MCF 10A (cell line): ENCODE measurements around the gene SLC34A2. TPM values are rescaled to one million over a fixed set of nuclear protein-coding genes. Genes with fewer than 3 reads are reported as not detected.

Experiments
- BruUV-seq: library from RNA; stranded (reverse); fragments of 400-500 nt; replicated peaks from 2 replicates; lab custom pipeline; 2021; lab: Mats Ljungman, UMichigan
- CTCF ChIA-PET: fragments of 300-600 bp; sonication (Branson Sonifier 250); formaldehyde crosslinking; extraction: SDS; loops from one replicate; lab custom pipeline; 2021; ENCODE audit warnings: antibody characterized with exemption, inconsistent platforms; lab: Yijun Ruan, JAX
- POLR2A ChIA-PET: fragments of 300-600, 350-650 bp; sonication (Branson Sonifier 250); formaldehyde crosslinking; extraction: SDS; loops from one replicate; lab custom pipeline; 2020; ENCODE audit warnings: antibody characterized with exemption, inconsistent platforms; lab: Yijun Ruan, JAX
- DNase-seq: peaks from one replicate; pipeline ENCODE4 v3.0.0-alpha.2; 2018; ENCODE audit not compliant: unreplicated experiment
- H3K27ac Mint-ChIP-seq: one replicate; pipeline ENCODE4 v1.8.0; 2022; ENCODE audit warnings: mild to moderate bottlenecking, low read depth, mixed read lengths; ENCODE audit not compliant: unreplicated experiment
- H3K27me3 Mint-ChIP-seq: one replicate; pipeline ENCODE4 v1.8.0; 2022; ENCODE audit warnings: mixed read lengths; ENCODE audit not compliant: insufficient read depth, unreplicated experiment
- H3K36me3 Mint-ChIP-seq: one replicate; pipeline ENCODE4 v1.8.0; 2022; ENCODE audit warnings: mild to moderate bottlenecking, moderate library complexity, mixed read lengths; ENCODE audit not compliant: insufficient read depth, unreplicated experiment
- H3K4me1 Mint-ChIP-seq: one replicate; pipeline ENCODE4 v1.8.0; 2022; ENCODE audit warnings: mixed read lengths; ENCODE audit not compliant: insufficient read depth, unreplicated experiment
- H3K4me3 Mint-ChIP-seq: one replicate; pipeline ENCODE4 v1.8.0; 2022; ENCODE audit warnings: mild to moderate bottlenecking, moderate library complexity, mixed read lengths; ENCODE audit not compliant: unreplicated experiment
- H3K9me3 Mint-ChIP-seq: one replicate; pipeline ENCODE4 v1.8.0; 2022; ENCODE audit warnings: mixed read lengths; ENCODE audit not compliant: unreplicated experiment
- intact Hi-C: fragments of 100-400 bp; cut with micrococcal nuclease; formaldehyde crosslinking; loops from 2 replicates; pipeline ENCODE4 v1.14.1; 2022
- total RNA-seq: library from RNA; stranded (reverse); gene quantifications from 2 replicates; pipeline ENCODE4 v1.2.3, GENCODE V29; 2022
- TF ChIP-seq, protein P1 (sequence below): fragments of 200-600 bp; IDR thresholded peaks from one replicate; pipeline ENCODE4 v1.8.0; 2022; ENCODE audit warnings: antibody characterized with exemption, mild to moderate bottlenecking; ENCODE audit not compliant: unreplicated experiment

The SLC34A2 gene
- total RNA-seq, 1 experiment from 2014 or later: not detected

DNA sequence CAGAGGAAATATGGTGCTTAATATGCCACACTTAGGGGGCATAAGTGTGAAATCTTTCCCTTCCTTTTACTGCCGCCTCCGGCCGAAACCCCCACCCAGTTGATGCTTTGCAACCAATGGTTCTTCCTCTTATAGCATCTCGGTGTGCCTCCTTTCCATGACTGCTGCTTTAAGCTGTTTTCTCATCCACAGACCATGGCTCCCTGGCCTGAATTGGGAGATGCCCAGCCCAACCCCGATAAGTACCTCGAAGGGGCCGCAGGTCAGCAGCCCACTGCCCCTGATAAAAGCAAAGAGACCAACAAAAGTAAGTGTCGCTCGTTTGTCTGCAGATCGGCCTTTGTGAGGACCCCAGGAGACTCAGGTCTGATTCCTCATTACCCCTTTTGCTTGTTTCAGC, 6.7 kb downstream of the SLC34A2 start:
- Mint-ChIP-seq H3K9me3 (no peaks in the 10 kb centered on the region), H3K27ac (no peak overlapping the region), H3K4me3 (no peak overlapping the region), H3K4me1 (no peaks in the 10 kb centered on the region), H3K36me3 (no peaks in the 10 kb centered on the region), H3K27me3 (no peaks in the 10 kb centered on the region)
- ChIA-PET CTCF (no interaction called here), POLR2A (no interaction called here)
- TF ChIP-seq, protein P1, sequence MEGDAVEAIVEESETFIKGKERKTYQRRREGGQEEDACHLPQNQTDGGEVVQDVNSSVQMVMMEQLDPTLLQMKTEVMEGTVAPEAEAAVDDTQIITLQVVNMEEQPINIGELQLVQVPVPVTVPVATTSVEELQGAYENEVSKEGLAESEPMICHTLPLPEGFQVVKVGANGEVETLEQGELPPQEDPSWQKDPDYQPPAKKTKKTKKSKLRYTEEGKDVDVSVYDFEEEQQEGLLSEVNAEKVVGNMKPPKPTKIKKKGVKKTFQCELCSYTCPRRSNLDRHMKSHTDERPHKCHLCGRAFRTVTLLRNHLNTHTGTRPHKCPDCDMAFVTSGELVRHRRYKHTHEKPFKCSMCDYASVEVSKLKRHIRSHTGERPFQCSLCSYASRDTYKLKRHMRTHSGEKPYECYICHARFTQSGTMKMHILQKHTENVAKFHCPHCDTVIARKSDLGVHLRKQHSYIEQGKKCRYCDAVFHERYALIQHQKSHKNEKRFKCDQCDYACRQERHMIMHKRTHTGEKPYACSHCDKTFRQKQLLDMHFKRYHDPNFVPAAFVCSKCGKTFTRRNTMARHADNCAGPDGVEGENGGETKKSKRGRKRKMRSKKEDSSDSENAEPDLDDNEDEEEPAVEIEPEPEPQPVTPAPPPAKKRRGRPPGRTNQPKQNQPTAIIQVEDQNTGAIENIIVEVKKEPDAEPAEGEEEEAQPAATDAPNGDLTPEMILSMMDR: no peak
- DNase-seq: no peak
- intact Hi-C loops: no loop called here
- no TSS peak for BruUV-seq

DNA sequence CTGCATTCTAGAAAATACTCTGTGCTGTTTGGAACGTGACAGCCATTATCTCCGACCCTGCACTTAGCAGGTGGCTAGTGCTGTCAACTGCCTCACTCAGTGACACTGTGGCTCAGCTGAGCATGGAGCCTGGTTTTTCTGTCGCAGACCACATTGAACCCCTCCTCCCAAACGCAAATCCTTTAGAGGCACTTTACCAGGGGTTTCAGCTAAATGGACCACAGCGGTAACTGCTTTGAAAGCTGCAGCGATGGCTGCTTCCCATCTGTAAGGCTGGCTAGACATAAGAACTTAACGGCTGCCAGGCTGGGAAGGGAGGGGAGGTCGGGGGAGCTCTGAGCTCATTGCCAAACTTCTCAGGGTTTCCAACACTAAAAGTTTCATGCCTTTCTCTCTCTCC, 8.1 kb downstream of the SLC34A2 start:
- intact Hi-C loops: no loop called here

DNA sequence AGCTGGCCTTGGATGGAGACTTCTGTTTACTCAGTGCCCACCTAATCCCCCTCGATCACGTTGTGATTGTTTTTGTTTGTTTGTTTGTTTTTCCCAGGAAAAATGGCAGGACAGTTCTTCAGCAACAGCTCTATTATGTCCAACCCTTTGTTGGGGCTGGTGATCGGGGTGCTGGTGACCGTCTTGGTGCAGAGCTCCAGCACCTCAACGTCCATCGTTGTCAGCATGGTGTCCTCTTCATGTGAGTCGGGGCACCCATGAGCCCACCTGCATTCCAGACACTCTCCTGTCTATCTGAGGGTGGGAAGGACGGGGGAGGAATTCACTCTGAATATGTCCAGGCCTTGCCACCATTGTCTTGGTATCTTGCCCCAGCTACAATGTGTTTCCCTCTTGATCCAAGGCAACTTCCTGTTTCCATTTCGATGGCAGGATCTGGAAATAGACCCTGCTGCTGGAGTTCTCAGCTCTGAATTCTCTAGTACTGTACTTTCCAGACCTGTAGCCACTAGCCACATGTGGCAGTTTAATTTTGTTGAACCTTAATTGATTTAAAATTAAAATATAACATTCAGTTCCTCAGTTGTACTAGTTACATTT, 10.5 kb downstream of the SLC34A2 start:
- ChIA-PET CTCF (interaction anchor here (1.1 kb wide), 1 partner anchor 35 kb away, joined by 3 read pairs; no protein-coding TSS in a partner anchor), POLR2A (no interaction called here)
- no TSS peak for BruUV-seq
- Mint-ChIP-seq H3K4me3 (no peak overlapping the region), H3K27me3 (no peaks in the 10 kb centered on the region), H3K9me3 (no peaks in the 10 kb centered on the region), H3K4me1 (no peaks in the 10 kb centered on the region), H3K36me3 (no peaks in the 10 kb centered on the region), H3K27ac (no peak overlapping the region)
- TF ChIP-seq, protein P1: no peak
- no peak for DNase-seq
- intact Hi-C loops: no loop called here

More for the DNA sequence above, 8.1 kb downstream of the SLC34A2 start:
- POLR2A ChIA-PET: interaction anchor here (0.8 kb wide), 1 partner anchor 11 kb away, joined by 3 read pairs; no protein-coding TSS in a partner anchor
- CTCF ChIA-PET: no interaction called here
- no TSS peak for BruUV-seq
- H3K27ac Mint-ChIP-seq: no peak overlapping the region
- H3K36me3 Mint-ChIP-seq: no peaks in the 10 kb centered on the region
- H3K9me3 Mint-ChIP-seq: no peaks in the 10 kb centered on the region
- no peaks in the 10 kb centered on the region for H3K27me3 Mint-ChIP-seq
- no peak for DNase-seq
- no peaks in the 10 kb centered on the region for H3K4me1 Mint-ChIP-seq
- TF ChIP-seq, protein P1: no peak
- H3K4me3 Mint-ChIP-seq: no peak overlapping the region

DNA sequence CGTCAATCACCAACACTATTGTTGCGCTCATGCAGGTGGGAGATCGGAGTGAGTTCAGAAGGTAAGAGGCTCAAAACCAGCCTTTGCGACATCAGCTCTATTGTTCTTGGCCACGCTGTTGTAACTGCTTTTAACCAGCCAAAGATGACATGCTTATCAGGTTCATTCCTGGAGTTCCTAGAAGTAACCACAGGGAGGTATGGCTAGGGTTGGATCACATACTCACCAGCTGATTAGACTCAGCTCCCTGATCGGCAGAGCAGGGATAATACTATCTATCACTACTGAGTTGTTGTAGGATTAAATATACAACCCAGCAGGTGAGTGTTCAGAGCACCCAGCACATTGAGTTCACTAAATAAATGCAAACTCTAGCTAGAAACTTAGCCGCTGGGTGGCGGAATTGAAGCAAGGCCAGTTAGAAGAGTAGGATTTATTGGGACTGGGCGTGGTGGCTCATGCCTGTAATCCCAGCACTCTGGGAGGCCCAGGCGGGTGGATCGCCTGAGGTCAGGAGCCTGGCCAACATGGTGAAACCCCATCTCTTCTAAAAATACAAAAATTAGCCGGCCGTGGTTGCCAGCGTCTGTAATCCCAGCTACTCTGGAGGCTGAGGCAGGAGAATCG, 12.4 kb downstream of the SLC34A2 start:
- no peak for DNase-seq
- POLR2A ChIA-PET: no interaction called here
- CTCF ChIA-PET: interaction anchor here (1.2 kb wide), 1 partner anchor 227 kb away, joined by 3 read pairs; no protein-coding TSS in a partner anchor
- Mint-ChIP-seq H3K4me3 (no peak overlapping the region), H3K9me3 (no peaks in the 10 kb centered on the region), H3K36me3 (no peaks in the 10 kb centered on the region), H3K27ac (no peak overlapping the region), H3K4me1 (no peaks in the 10 kb centered on the region), H3K27me3 (no peaks in the 10 kb centered on the region)
- intact Hi-C loops: no loop called here
- no TSS peak for BruUV-seq
- TF ChIP-seq, protein P1: no peak
